GM23248 (cell line): ENCODE data around the gene LCN15.

Source experiments
- EZH2 ChIP-seq: fragments of 200-600 bp; sonication (generic); IDR thresholded peaks from 2 replicates; pipeline ENCODE4 v1.6.1; 2018; ENCODE audit warnings: antibody characterized with exemption, mild to moderate bottlenecking; ENCODE audit not compliant: insufficient read depth, poor library complexity, severe bottlenecking
- EZH2phosphoT487 ChIP-seq: fragments of 200-600 bp; sonication (generic); IDR thresholded peaks from 2 replicates; pipeline ENCODE4 v1.6.1; 2018; ENCODE audit warnings: antibody characterized with exemption, moderate library complexity, mild to moderate bottlenecking, low read depth; ENCODE audit not compliant: insufficient read depth

- TF ChIP-seq EZH2: no peak
- no peak for TF ChIP-seq EZH2phosphoT487
Observed at GRCh38 chr9:136792321-136793085, 28.2 kb upstream of the LCN15 start.
